GM13976 (cell line): Measurements from ENCODE around the gene GJD2.

Experiments used
- DNase-seq: peaks from one replicate; pipeline ENCODE4 v3.0.0; 2012; ENCODE audit warnings: low spot score
- in situ Hi-C: fragments of 300-500 bp; cut with MboI; formaldehyde crosslinking; loops from one replicate; pipeline ENCODE4 v1.12.0; 2022; ENCODE audit warnings: low sequenced_read_pairs, mixed read lengths, inconsistent platforms; ENCODE audit not compliant: unreplicated experiment
- TF ChIP-seq, protein P1 (sequence below): IDR thresholded peaks from 2 replicates; pipeline ENCODE4 v1.5.1; 2012; ENCODE audit warnings: borderline replicate concordance, mild to moderate bottlenecking; ENCODE audit not compliant: insufficient read depth; ENCODE audit errors: extremely low read depth, missing control alignments, control extremely low read depth

The GJD2 gene

GRCh38 chr15:34753236-34753894 is 1.4 kb downstream of the GJD2 start:
- no peak for DNase-seq
- in situ Hi-C loops: no loop called here

GRCh38 chr15:34749691-34750090 is 5.1 kb downstream of the GJD2 start:
- in situ Hi-C loops: no loop called here
- TF ChIP-seq, protein P1, sequence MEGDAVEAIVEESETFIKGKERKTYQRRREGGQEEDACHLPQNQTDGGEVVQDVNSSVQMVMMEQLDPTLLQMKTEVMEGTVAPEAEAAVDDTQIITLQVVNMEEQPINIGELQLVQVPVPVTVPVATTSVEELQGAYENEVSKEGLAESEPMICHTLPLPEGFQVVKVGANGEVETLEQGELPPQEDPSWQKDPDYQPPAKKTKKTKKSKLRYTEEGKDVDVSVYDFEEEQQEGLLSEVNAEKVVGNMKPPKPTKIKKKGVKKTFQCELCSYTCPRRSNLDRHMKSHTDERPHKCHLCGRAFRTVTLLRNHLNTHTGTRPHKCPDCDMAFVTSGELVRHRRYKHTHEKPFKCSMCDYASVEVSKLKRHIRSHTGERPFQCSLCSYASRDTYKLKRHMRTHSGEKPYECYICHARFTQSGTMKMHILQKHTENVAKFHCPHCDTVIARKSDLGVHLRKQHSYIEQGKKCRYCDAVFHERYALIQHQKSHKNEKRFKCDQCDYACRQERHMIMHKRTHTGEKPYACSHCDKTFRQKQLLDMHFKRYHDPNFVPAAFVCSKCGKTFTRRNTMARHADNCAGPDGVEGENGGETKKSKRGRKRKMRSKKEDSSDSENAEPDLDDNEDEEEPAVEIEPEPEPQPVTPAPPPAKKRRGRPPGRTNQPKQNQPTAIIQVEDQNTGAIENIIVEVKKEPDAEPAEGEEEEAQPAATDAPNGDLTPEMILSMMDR: no peak
- DNase-seq: no peak

More at GRCh38 chr15:34753236-34753894, 1.4 kb downstream of the GJD2 start:
- TF ChIP-seq, protein P1: no peak

GRCh38 chr15:34739346-34739745 is 15.5 kb downstream of the GJD2 start:
- DNase-seq: no peak
- in situ Hi-C loops: no loop called here
- TF ChIP-seq, protein P1: no peak

DNA sequence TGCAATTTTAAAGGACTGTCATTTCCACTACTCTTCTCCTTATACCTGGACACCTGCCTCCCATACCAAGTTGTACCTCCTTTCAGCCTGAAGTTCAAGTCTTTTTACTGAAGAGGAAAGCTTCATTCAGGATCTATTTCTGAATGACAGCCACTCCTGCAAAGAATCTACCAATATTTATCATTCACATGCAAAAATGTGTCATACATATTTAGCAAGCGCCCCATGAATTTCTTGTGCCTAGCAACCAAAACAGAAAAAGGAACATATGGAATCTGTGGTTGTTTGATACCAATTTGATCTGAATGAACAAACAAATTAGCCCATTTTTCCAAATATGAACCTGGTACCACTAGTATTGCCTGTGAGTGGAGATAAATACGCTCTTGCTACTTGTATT is 16.8 kb downstream of the GJD2 start:
- DNase-seq: no peak
- in situ Hi-C loops: no loop called here
- TF ChIP-seq, protein P1: no peak

- TF ChIP-seq, protein P1: no peak
- in situ Hi-C loops: no loop called here
- DNase-seq: no peak
These were observed 17.3 kb downstream of the GJD2 start for GRCh38 chr15:34737477-34737876.

- TF ChIP-seq, protein P1: no peak
- in situ Hi-C loops: no loop called here
- no peak for DNase-seq
These were observed 20.5 kb downstream of the GJD2 start for GRCh38 chr15:34734303-34734702.

- TF ChIP-seq, protein P1: no peak
- in situ Hi-C loops: no loop called here
- DNase-seq: no peak
These were observed 21.2 kb downstream of the GJD2 start for GRCh38 chr15:34733621-34734020.
